ENCODE results near the gene GARIN6.
"Not testable (repeated sequence)": the region's sequence is repeated elsewhere in the genome, so short reads cannot be mapped to it uniquely, and the experiment has no call there.

Gene GARIN6
- 0 reads per million in 3 donors for total RNA-seq

GRCh38 chr12:99647453-99647852, at the start of gene GARIN6:
TSS of gene GARIN6 (plus strand) at chr12:99647753. CDS start at chr12:99648175, 422 bp downstream.
- H3K36me3 ChIP-seq (ENCODE audit: control insufficient read depth, insufficient read depth, low read length): no peaks in the 10 kb centered on the region
- no peaks in the 10 kb centered on the region for H3K4me1 ChIP-seq (ENCODE audit: control insufficient read depth, insufficient read depth, low read length, poor library complexity, severe bottlenecking)
- no peak for DNase-seq
- H3K4me3 ChIP-seq (ENCODE audit: insufficient read depth, low read depth, low read length, poor library complexity, severe bottlenecking): no peak within 1 kb of the TSS
- H3K9me3 ChIP-seq (ENCODE audit: control insufficient read depth, low read length): no peaks in the 10 kb centered on the region
- no peaks in the 10 kb centered on the region for H3K27me3 ChIP-seq (replicated peaks; ENCODE audit: control insufficient read depth, insufficient read depth, low read length, poor library complexity, severe bottlenecking)
- no peak within 1 kb of the TSS for H3K27ac ChIP-seq (ENCODE audit: insufficient read depth, low read length, poor library complexity, severe bottlenecking)

GRCh38 chr12:99598785-99599184, 48.8 kb upstream of the GARIN6 start:
- no peak for DNase-seq
- Histone ChIP-seq H3K36me3 (ENCODE audit: control insufficient read depth, insufficient read depth, low read length) (no peaks in the 10 kb centered on the region), H3K9me3 (ENCODE audit: control insufficient read depth, low read length) (no peaks in the 10 kb centered on the region), H3K4me1 (ENCODE audit: control insufficient read depth, insufficient read depth, low read length, poor library complexity, severe bottlenecking) (no peaks in the 10 kb centered on the region), H3K27me3 (replicated peaks; ENCODE audit: control insufficient read depth, insufficient read depth, low read length, poor library complexity, severe bottlenecking) (no peaks in the 10 kb centered on the region), H3K27ac (ENCODE audit: insufficient read depth, low read length, poor library complexity, severe bottlenecking) (no peak overlapping the region), H3K4me3 (ENCODE audit: insufficient read depth, low read depth, low read length, poor library complexity, severe bottlenecking) (no peak overlapping the region)

- Histone ChIP-seq H3K4me1 (ENCODE audit: control insufficient read depth, insufficient read depth, low read length, poor library complexity, severe bottlenecking) (no peaks in the 10 kb centered on the region), H3K4me3 (ENCODE audit: insufficient read depth, low read depth, low read length, poor library complexity, severe bottlenecking) (no peak overlapping the region), H3K27me3 (replicated peaks; ENCODE audit: control insufficient read depth, insufficient read depth, low read length, poor library complexity, severe bottlenecking) (no peaks in the 10 kb centered on the region), H3K36me3 (ENCODE audit: control insufficient read depth, insufficient read depth, low read length) (no peaks in the 10 kb centered on the region), H3K27ac (ENCODE audit: insufficient read depth, low read length, poor library complexity, severe bottlenecking) (no peak overlapping the region), H3K9me3 (ENCODE audit: control insufficient read depth, low read length) (no peaks in the 10 kb centered on the region)
- DNase-seq: no peak
Observed at GRCh38 chr12:99600388-99600787, 47.2 kb upstream of the GARIN6 start.

GRCh38 chr12:99609455-99610181, 37.9 kb upstream of the GARIN6 start:
- no peaks in the 10 kb centered on the region for H3K4me1 ChIP-seq (ENCODE audit: control insufficient read depth, insufficient read depth, low read length, poor library complexity, severe bottlenecking)
- no peaks in the 10 kb centered on the region for H3K36me3 ChIP-seq (ENCODE audit: control insufficient read depth, insufficient read depth, low read length)
- no peaks in the 10 kb centered on the region for H3K9me3 ChIP-seq (ENCODE audit: control insufficient read depth, low read length)
- DNase-seq: no peak
- no peak overlapping the region for H3K4me3 ChIP-seq (ENCODE audit: insufficient read depth, low read depth, low read length, poor library complexity, severe bottlenecking)
- no peaks in the 10 kb centered on the region for H3K27me3 ChIP-seq (replicated peaks; ENCODE audit: control insufficient read depth, insufficient read depth, low read length, poor library complexity, severe bottlenecking)
- no peak overlapping the region for H3K27ac ChIP-seq (ENCODE audit: insufficient read depth, low read length, poor library complexity, severe bottlenecking)

- Histone ChIP-seq H3K36me3 (ENCODE audit: control insufficient read depth, insufficient read depth, low read length) (no peaks in the 10 kb centered on the region), H3K27me3 (replicated peaks; ENCODE audit: control insufficient read depth, insufficient read depth, low read length, poor library complexity, severe bottlenecking) (no peaks in the 10 kb centered on the region), H3K9me3 (ENCODE audit: control insufficient read depth, low read length) (no peaks in the 10 kb centered on the region), H3K27ac (ENCODE audit: insufficient read depth, low read length, poor library complexity, severe bottlenecking) (no peak overlapping the region), H3K4me3 (ENCODE audit: insufficient read depth, low read depth, low read length, poor library complexity, severe bottlenecking) (no peak overlapping the region), H3K4me1 (ENCODE audit: control insufficient read depth, insufficient read depth, low read length, poor library complexity, severe bottlenecking) (no peaks in the 10 kb centered on the region)
- DNase-seq: no peak
Observed at GRCh38 chr12:99611117-99611516, 36.4 kb upstream of the GARIN6 start.

GRCh38 chr12:99611599-99611998, 36.0 kb upstream of the GARIN6 start:
- Histone ChIP-seq H3K27me3 (replicated peaks; ENCODE audit: control insufficient read depth, insufficient read depth, low read length, poor library complexity, severe bottlenecking) (no peaks in the 10 kb centered on the region), H3K36me3 (ENCODE audit: control insufficient read depth, insufficient read depth, low read length) (no peaks in the 10 kb centered on the region), H3K9me3 (ENCODE audit: control insufficient read depth, low read length) (no peaks in the 10 kb centered on the region), H3K4me3 (ENCODE audit: insufficient read depth, low read depth, low read length, poor library complexity, severe bottlenecking) (no peak overlapping the region), H3K4me1 (ENCODE audit: control insufficient read depth, insufficient read depth, low read length, poor library complexity, severe bottlenecking) (no peaks in the 10 kb centered on the region), H3K27ac (ENCODE audit: insufficient read depth, low read length, poor library complexity, severe bottlenecking) (no peak overlapping the region)
- DNase-seq: no peak

GRCh38 chr12:99618657-99619056, 28.9 kb upstream of the GARIN6 start:
- Histone ChIP-seq H3K4me1 (ENCODE audit: control insufficient read depth, insufficient read depth, low read length, poor library complexity, severe bottlenecking) (no peaks in the 10 kb centered on the region), H3K27ac (ENCODE audit: insufficient read depth, low read length, poor library complexity, severe bottlenecking) (no peak overlapping the region), H3K36me3 (ENCODE audit: control insufficient read depth, insufficient read depth, low read length) (no peaks in the 10 kb centered on the region), H3K27me3 (replicated peaks; ENCODE audit: control insufficient read depth, insufficient read depth, low read length, poor library complexity, severe bottlenecking) (no peaks in the 10 kb centered on the region), H3K4me3 (ENCODE audit: insufficient read depth, low read depth, low read length, poor library complexity, severe bottlenecking) (no peak overlapping the region), H3K9me3 (ENCODE audit: control insufficient read depth, low read length) (no peaks in the 10 kb centered on the region)
- DNase-seq: no peak

- Histone ChIP-seq H3K4me3 (ENCODE audit: insufficient read depth, low read depth, low read length, poor library complexity, severe bottlenecking) (no peak overlapping the region), H3K27me3 (replicated peaks; ENCODE audit: control insufficient read depth, insufficient read depth, low read length, poor library complexity, severe bottlenecking) (no peaks in the 10 kb centered on the region), H3K9me3 (ENCODE audit: control insufficient read depth, low read length) (no peaks in the 10 kb centered on the region), H3K36me3 (ENCODE audit: control insufficient read depth, insufficient read depth, low read length) (no peaks in the 10 kb centered on the region), H3K27ac (ENCODE audit: insufficient read depth, low read length, poor library complexity, severe bottlenecking) (no peak overlapping the region), H3K4me1 (ENCODE audit: control insufficient read depth, insufficient read depth, low read length, poor library complexity, severe bottlenecking) (no peaks in the 10 kb centered on the region)
- no peak for DNase-seq
Observed at GRCh38 chr12:99619389-99620158, 28.0 kb upstream of the GARIN6 start.

- DNase-seq: no peak
- no peaks in the 10 kb centered on the region for H3K27me3 ChIP-seq (replicated peaks; ENCODE audit: control insufficient read depth, insufficient read depth, low read length, poor library complexity, severe bottlenecking)
- H3K9me3 ChIP-seq (ENCODE audit: control insufficient read depth, low read length): no peaks in the 10 kb centered on the region
- H3K4me1 ChIP-seq (ENCODE audit: control insufficient read depth, insufficient read depth, low read length, poor library complexity, severe bottlenecking): no peaks in the 10 kb centered on the region
- no peak overlapping the region for H3K27ac ChIP-seq (ENCODE audit: insufficient read depth, low read length, poor library complexity, severe bottlenecking)
- H3K4me3 ChIP-seq (ENCODE audit: insufficient read depth, low read depth, low read length, poor library complexity, severe bottlenecking): no peak overlapping the region
- H3K36me3 ChIP-seq (ENCODE audit: control insufficient read depth, insufficient read depth, low read length): no peaks in the 10 kb centered on the region
Observed at GRCh38 chr12:99620159-99620479, 27.4 kb upstream of the GARIN6 start.

- H3K27me3 ChIP-seq (replicated peaks; ENCODE audit: control insufficient read depth, insufficient read depth, low read length, poor library complexity, severe bottlenecking); H3K9me3 ChIP-seq (ENCODE audit: control insufficient read depth, low read length); H3K27ac ChIP-seq (ENCODE audit: insufficient read depth, low read length, poor library complexity, severe bottlenecking); H3K36me3 ChIP-seq (ENCODE audit: control insufficient read depth, insufficient read depth, low read length); H3K4me1 ChIP-seq (ENCODE audit: control insufficient read depth, insufficient read depth, low read length, poor library complexity, severe bottlenecking); H3K4me3 ChIP-seq (ENCODE audit: insufficient read depth, low read depth, low read length, poor library complexity, severe bottlenecking); DNase-seq: not testable (repeated sequence)
Observed at GRCh38 chr12:99624591-99624990, 23.0 kb upstream of the GARIN6 start.
